KG1 (cell line): Measurements from ENCODE around the gene TRIM67.

Experiments
- DNase-seq: peaks from one replicate; lab custom pipeline; 2025; lab: John Stamatoyannopoulos, UW

Gene TRIM67

DNA sequence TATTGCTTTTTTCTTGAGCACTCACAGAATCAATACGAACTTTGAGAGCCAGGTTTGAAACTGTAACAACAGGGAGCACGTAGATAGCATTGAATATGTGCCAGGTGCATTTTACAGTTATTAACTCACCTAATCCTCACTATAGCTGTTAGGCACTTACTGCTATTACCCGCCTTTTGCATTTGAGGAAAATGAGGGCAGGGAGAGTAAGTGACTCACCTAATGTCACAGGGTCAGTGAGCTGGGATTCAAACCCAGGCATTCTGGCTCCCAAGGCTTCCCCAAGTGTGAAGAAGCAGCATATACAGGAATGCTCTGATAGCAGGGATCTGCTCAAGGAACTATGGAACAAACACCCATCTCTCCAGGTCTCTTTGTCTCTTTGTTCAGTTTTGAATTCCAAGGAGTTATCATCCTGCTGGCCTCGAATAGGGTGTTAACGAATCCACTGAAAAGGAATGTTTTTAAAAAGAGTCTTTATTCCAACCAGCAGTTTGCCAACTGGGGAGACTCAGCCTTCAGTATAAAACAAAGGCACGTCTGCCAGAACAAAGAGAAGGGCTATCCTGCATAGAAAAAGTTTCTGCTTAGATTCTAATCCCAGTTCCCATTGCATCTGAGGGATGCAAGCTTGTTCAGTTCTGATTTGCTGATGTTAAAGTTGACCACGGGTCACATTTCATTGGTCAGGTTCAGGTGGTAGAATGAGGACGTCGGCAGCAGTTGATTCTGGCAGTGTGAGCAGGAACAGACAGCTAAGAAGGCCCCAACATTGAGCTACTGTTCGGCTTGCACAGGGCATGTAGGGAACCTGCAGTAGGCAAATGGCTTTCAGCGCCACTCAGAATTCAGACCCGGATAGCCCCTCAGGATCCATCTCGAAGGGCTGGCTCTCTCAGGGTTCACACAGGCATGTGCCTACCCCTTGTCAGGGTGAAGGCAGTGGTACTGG, 22.1 kb downstream of the TRIM67 start:
- DNase-seq, result no peak

DNA sequence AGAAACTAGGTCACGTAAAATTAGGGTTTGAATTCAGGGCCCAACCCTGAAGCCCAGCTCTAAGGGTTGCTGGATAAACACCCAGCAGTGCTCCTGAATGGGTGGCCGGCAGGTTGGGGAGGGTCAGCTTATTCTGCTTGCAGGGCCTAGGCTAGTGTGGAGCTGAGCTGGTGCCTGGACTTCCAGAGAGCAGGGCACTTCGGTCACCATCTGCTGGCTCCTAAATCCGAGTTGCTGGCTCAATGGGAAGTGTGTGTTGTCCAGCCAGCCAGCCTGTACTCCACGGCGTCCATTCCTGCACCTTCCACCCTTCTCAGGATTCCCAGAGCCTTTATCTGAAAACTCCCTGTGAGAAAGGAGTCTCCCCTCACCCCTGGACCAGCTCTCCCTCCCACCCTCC, 23.0 kb downstream of the TRIM67 start:
- DNase-seq, result no peak

DNA sequence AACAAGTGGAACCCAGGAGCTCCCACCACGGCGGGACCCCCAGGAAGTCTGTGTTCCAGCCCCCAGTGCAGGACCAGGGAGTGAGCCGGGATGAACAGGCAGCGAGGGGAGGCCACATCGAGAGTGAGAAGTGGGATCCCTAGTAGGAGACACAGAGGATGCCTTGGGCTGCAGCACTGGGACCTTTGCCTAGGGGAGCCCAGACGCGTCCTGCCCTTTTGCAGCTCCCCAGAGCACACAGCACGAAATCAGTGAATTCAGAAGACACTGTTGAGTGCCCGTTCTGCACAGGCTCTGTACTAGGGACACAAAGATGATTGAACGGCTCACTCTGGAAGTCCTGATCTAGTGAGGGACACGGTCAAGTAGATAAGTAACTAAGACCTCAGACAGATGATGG, 23.5 kb downstream of the TRIM67 start:
- DNase-seq, result no peak

DNA sequence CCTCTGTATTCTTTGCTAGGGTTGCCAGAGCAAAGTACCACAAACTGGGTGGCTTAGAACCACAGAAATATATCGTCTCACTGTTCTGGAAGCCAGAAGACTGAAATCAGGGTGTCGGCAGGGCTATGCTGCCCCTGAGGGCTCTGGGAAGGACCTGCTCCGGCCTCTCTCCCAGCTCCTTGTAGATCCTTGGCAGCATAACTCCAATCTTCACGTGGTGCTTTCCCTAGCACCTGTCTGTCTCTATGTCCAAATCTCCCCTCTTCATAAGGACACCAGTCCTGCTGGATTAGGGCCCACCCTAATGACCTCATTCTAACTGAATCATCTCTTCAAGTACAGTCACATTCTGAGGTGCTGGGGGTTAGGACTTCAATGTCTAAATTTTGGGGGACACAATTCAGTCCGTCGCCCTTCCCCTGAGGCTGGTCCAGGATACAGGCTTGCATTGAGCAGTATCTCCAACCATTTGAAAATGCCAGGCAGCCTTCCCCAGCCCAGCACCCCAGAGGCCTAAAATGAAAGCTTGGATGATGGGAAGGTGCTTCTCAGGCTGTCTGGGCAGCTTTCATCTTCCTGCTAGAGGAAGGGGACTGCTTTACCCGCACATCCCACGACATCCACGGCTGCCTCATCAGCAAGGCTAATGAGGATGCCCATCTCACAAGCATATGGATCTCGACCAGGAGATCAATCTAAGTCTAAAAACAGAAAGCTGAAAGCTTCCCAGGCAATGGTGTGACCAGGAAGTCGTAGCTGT, 24.7 kb downstream of the TRIM67 start:
- no peak for DNase-seq

DNA sequence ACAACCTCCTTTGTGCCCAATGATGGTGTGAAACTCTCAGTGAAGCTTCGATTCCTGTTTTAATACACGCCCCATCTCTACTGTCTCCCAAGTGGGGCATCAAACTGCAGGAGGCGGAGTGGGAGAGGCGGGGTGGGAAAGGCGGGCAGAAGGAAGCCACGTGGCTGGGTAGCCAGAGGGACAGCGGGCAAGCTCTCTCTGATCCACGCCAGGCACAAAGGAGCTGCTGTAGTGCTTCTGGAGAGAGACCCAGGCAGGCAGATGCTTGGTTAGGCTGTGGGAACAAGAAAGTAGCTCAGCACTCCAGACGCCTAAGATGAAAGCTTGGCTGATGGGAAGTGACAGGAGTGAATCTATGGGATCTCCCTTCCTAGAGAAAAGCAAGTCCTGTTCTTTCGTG, 25.7 kb downstream of the TRIM67 start:
- DNase-seq, result no peak

DNA sequence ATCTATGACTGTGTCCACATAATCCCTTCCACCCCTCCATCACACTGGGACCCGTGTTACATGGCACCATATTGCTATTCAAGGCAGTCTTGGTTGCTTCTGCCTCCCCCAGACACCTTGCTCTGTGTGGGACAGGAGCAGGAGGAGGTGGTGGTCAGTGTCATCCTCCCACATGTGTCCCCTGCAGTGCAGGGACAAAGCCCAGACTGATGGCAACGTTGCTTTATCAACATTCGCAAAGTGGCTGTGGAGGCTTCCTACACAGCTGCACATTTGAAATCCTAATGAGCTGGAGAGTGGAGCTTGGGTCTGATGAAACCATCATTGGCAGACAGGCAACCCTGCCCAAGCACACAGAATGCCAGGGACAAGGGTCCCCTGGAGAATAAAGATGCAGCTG, 26.2 kb downstream of the TRIM67 start:
- no peak for DNase-seq

DNA sequence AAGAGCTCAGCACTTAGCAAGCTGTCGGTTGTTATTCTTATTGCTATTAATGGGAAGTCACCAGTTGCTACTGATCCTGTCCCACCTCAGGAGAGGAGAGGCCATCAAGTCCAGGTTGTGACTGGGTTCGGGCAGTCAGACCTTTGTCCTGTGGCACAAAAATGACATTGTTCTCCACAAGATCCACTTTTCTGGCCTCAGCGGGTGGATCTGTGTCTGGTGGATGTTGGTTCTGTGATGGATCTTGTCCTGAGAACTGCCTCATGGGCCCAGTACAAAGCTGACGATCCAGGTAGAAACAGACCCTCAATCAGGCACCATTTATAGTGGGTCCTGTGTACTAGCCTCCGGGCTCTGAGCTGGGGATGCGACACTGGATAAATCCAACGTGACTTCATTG, 26.9 kb downstream of the TRIM67 start:
- DNase-seq, result no peak

DNA sequence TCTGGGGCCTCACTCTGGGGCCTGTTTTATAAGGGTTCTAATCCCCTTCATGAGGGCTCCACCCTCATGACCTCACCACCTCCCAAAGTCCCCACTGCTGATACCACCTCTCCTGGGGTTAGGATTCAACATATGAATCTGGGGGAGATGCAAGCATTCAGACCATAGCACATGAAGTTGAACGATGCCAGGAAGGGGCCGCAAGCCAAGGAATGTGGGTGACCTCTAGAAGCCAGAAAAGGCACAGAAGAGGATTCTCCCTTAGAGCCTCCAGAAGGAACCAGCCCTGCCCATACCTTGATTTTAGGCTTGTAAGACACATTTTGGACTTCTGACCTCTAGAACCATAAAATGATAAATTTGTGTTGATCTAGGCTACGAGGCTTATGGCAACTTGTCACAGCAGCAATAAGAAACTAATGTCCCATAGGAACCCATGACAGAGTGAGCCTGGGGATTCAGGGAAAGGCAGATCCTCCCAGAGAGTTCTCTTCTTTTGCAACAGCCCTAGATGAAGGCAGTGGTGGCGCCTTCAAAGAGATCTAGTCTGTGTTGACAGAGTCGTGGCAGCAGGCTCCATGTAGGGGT, 27.9 kb downstream of the TRIM67 start:
- no peak for DNase-seq

DNA sequence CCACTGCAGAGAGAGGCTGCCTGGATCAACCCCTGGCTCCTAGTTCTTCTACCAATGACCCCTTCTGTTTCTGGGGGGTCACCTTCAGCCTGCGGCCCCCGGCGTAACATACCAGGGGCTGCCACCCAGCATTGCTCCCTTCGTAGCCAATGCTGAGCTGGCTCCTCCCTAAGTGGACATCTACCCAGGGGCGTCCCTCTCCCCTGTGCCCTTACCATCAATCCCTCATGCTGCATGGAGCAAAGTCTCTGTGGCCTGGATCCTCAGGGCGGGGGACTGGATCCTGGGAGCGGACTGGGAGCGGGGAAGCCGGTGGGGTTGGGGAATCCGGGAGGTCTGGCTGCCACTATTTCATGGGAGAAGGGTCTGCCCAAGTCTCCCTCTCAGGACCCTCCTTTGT, 28.6 kb downstream of the TRIM67 start:
- no peak for DNase-seq

DNA sequence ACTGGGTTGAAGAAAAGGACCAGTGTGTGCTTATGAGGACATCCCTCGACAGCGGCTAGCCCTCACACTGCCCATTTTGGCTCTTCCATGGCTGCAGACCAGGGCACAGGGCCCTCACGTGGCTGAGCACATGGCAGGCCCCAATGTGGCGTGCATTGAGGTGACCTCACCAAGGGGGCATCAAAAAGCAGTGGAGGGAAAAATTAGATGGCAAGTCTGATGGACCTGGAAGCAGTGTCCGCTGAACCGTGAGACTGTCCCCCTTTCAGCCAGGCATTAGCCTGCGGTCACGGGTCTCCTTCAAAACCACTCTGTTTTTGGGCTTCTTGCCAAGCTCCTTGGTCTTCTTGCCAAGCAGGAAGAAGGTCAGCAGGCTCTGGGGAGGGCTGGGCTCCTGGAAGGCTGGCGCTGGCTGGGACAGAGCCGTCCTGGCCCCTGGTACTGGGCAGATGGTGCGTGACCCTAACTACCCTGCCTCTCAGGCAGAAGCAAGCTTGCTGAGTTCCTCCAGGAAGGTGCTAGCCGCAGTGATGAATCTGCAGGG, 30.8 kb downstream of the TRIM67 start:
- DNase-seq, result no peak

DNA sequence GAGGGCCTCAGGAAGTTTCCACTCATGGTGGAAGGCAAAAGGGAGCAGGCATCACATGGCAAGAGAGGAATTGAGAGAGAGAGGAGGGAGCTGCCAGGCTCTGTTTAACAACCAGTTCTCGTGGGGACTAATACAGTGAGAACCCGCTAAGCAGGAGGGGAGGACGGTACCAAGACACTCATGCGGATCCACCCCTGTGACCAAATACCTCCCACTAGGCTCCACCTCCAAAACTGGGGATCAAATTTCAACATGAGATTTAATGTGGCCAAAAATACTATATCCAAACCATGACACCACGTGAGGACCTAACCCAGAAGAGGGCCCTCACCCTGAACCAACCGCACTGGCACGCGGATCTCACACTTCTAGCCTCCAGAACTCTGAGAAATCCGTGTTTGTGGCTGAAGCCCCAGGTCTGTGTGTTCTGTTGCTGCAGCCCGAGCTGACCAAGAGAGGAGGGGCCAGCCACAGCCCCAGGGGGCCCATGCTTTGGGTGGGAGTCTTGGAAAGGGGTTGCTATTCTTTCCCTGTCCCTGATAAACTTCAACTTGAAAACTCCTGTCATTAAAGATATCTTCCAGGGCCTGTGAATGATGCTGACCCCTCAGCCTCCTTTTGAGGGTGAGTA, 32.0 kb downstream of the TRIM67 start:
- DNase-seq, result no peak

DNA sequence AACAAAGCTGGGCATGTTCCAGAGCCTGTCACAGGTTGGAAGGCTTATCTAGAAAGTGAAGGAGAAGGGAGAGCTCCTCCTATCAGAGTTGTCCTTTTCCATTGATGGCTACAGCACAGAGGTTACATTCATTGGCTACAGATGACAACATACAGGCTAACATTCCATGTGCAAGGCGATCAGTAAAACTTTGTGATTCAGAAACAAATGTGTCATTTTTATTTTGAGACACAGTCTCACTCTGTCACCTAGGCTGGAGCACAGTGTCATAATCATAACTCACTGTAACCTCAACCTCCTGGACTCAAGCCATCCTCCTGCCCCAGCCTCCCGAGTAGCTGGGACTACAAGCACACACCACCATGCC, 32.6 kb downstream of the TRIM67 start:
- no peak for DNase-seq

DNA sequence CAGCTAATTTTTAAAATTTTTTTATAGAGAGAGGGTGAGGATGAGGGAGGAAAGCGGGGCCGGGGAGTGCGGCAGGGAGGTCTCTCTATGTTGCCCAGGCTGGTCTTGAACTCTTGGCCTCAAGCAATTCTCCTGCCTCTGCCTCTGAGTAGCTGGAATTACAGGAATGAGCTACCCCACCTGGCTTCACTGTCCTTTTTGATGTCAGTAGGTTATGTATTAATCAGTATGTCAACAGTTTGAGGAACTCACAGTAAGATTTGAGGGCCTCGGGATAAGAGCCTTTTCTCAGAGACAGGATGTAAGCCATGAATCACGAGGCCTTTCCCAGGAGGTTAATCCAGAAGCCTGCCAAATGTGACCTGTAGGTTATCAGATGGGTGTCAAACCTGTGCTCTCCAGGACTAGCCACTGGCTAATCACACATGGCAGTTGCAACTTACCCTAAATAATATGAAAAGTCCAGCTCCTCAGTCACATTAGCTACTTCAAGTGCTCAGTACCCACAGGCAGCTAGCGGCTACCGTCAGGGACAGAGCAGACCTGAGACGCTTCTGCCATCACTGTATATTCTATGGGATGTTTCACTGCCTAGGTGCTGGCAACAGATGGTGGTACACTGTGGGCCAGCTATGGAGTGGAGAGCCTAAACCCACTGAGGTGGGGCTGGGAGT, 33.1 kb downstream of the TRIM67 start:
- no peak for DNase-seq

DNA sequence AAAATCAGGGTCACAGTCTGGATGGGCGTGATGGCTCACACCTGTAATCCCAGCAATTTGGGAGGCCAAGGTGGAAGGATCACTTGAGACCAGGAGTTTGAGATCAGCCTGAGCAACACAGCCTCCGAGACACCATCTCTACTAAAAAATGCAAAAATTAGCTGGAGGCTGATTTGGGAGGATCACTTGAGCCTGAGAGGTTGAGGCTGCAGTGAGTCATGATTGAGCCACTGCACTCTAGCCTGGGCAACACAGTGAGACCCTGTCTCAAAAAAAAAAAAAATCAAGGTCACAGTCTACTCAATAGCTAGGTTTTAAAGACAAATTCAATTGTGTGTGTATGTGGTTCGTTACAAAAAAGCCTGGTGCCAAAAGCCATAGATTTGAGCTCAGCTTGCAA, 34.4 kb downstream of the TRIM67 start:
- DNase-seq, result no peak

DNA sequence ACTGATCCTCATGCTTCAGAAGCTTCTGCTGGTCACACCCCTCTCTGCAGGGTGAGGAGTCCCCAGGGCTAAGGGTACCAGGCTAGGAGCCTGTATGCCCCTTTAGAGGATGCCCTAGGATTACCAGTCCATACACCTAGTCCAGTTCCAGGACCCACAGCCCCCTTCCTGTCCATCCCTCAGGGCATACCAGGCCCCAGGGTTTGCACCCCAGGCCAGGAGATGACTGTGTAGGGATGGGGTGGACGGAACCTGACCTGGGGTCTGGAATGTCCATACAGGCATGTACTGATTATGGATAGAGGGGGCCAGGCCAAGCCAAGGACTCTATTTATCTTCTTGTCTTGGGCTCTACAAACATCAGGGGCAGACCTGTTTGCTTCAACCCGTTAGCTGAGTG, 34.9 kb downstream of the TRIM67 start:
- no peak for DNase-seq

DNA sequence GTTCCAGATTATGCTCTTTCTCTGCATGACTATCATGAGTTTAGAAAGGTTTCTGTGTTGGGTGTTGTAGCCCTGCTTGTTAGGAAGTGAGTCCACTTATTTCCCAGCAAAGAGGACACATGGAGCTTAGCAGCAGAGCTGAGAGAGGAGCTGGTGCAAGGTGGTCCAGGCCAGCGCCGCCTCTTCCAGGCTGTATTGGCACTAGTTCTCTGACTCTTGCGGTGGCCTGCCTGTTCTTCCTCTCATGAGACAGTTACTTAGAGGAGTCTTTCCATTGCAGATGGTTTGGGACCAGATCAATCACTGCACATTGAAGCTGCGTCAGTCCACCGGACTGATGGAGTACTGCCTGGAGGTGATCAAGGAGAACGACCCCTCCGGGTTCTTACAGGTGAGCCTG, 38.0 kb downstream of the TRIM67 start:
- no peak for DNase-seq

DNA sequence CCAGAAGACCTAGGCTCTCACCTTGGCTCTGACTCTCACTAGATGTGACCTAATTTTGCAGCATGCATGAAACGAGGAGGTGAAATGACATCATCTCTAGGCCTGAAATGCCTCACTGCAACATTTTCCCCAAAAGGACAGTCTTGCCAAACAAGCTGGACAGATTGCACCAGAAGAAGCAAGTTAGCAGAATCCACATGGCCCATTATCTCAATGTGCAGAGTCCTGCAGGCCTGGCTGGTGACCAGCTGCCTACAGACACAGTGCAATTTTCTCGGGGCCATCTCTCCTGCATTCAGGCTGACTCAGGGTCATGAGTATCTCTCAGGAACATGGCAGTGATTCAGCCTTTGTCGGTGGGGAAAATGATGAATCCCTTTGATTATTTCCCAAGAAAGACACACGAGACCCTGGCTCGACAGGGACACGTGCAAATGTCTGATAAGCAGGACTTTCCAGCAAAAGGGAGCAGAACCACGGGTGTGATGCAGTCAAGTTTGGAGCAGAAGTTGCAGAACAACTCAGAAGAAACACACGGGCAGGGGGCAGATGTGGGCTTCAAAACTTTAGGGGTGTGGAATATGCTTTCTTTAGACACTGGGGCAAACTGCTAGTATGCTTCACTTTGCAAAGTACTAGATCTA, 38.7 kb downstream of the TRIM67 start:
- no peak for DNase-seq

DNA sequence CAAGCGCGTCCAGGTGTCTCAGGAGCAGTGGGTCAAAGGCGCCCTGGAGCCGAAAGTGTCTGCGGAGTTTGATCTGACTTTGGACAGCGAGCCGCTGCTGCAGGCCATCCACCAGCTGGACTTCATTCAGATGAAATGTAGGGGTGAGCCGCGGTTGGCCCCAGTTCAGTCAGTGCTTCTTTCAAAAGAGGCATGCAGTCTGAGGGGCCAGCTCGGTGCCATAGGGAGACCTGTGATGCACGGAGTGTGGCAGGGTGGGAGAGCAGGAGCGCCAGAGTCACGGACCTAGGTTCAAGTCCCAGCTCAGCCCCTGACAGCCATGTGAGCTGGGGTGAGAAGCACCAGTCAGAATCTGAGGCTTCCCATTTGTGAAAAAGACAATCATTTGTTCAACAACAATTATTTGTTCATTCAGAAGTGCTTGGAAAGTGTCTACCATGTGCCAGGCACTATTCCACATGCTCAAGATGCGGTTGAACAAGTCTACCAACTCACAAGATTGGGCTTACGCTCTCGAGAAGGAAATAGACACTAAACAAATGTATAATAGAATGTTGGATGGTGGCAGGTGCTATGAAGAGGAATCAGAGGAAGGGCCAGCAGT, 39.6 kb downstream of the TRIM67 start:
- no peak for DNase-seq

DNA sequence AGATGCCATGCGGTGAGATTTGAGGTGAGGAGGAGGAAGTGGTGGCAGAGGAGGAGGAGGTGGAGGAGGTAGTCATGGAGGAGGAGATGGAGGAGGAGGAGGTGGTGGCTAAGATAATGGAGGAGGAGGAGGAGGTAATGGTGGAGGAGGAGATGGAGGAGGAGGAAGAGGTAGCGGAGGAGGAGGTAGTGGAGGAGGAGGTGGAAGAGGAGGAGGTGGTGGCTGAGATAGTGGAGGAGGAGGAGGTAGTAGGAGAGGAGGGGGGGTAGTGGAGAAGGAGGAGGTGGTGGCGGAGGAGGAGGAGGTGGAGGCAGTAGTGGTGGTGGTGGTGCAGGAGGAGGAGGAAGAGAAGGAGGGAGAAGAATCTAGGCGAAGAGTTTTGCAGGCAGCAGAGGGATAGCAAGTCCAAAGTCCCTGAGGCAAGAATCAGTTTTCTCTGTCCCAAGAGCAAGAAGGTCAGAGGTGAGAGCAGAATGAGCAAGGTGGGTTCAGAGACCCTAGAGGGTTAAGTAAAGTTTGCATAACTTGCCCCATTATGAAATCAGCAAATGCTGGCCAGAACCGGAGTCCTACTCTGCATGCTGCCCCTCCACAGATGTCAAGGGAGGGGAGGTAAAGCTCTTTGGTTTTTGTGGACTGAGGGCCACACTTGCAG, 40.2 kb downstream of the TRIM67 start:
- DNase-seq, result no peak
